Endometrium (tissue), 2 donors: ENCODE data around the gene PGRMC2.

Experiments
- FAIRE-seq: peaks from 2 replicates; lab custom pipeline; 2012; peaks lifted over from hg19 to GRCh38; lab: Jason Lieb, UNC
- donor health status: control.
- donor health status: control.

Gene PGRMC2

GRCh38 chr4:128298852-128299251 lies 11.2 kb upstream of the PGRMC2 start:
- FAIRE-seq, result no peak

DNA sequence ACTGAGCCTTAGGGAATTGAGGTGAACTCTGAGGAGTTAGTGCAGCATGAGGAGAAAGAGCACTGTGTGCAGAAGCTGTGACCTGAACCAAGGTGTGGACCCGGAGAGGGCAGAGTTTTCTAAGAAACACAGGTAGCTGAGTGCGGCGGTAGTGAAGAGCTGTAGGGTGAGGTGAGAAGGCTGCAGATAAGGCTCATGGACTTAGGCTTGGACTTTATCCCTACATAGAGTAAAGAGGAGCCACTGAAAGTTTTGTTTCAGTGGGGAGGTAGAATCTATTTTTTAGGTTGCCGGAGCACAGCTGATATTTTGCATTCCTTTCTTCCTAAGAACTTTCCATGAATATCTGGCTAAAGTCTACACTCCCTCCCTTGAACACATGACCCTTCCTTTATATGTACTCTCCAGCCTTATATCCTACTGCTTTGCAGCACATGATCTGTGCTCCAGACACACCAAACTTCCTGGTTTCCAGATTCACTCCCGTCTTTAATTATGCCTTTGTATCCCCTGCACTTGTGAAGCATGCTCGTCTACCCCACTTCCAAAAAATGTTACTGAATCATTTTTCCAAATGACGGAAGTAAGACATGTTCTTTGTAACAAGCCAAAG lies 10.6 kb upstream of the PGRMC2 start:
- no peak for FAIRE-seq

DNA sequence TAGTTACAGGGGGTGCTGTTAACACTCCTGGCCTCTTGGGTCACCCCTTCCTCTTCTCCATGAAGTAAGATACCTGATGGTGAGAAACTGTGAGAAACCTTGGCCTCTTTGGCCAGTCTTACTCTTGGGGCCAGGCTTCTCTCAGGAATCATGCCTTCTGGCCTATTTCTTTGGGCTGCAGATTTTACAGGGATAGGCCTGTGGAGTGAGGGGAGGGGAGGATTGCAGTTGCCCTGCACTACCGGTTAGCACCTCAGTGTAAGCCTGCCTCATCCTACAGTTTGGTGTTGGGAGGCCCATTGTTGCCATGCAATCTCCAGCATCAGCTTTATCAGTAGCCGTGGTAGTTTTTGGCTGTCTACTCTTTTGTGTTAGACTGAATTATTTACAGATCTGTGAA lies 7.6 kb upstream of the PGRMC2 start:
- FAIRE-seq, result no peak

DNA sequence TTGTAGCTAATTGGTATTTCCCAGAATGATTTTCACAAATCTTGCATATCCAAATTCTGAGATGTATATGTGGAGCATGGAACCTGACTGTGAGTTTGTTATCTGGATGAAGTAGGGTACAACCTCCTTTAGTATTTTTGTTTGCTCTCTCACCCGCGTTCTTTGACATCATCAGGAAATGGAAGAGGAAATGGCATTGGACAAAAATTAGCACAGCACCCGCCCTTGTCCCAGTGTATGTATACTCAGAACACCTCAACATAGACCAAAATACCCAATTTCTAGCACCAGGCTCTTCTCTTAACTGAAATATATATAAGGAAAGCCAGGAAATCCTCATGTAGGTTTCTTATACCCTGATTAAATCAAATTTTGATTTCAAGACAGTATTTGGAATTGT lies 6.9 kb upstream of the PGRMC2 start:
- no peak for FAIRE-seq

DNA sequence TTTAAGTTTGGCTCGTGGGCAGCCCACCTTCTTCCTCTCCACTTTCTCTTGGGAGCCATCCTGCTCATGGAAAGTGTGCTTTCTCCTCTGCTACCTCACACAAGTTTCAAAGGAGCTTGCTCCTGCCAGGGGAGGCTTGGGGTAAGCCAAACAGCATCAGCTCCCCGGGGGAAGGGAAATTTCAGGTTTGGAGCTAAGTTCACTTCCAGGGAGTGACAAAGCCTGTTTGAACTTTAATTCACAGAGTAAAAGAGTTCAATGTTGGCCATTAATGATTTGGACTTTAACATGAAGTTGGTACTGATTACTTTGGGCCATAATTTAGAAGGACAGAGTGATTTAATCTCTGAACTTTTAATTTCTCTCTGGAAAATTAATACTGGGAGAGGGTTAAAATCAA lies 4.7 kb upstream of the PGRMC2 start:
- FAIRE-seq, result no peak

DNA sequence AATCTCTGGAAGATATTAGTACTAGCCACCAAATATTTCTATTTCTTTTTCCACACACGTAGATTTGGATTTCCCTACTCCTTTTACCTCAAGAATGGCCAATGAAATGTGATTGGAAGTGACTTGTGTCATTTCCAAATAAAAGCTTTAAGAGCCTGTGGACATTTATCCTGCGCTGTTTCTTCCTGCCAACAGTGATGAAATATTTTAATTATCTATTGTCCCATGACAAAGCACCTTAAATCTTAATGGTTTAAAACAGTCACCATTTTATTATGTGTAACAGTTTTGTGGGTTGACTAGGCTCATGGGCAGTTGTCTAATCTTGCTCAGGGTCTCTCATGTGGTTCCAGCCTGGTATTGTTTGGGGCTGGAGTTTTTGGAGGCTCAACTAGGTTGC lies 3.5 kb upstream of the PGRMC2 start:
- no peak for FAIRE-seq

- FAIRE-seq, result no peak
Observed at GRCh38 chr4:128290526-128290925, 2.9 kb upstream of the PGRMC2 start.

GRCh38 chr4:128289523-128290158 lies 2.0 kb upstream of the PGRMC2 start:
- FAIRE-seq, result no peak

DNA sequence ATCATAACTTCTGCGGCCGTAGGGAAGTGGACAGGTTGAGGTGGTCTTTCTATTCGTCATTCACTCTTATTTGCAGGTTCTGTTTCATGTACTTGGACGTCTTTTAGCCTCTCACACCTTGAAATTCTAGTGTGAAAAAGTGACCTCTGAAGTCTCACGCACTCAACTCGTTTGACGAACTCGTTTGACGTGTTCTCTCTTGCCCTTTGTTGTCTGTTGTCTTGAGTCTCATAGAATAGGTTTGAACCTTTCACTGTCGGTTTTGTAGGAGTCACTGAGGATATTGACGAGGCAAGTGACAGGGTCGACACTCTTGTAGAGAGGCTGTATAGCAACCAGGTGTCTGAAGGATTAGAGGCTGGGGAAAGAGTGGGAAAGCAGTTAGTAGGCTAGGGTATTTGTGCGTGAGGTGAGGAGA lies 1.1 kb upstream of the PGRMC2 start:
- no peak for FAIRE-seq

DNA sequence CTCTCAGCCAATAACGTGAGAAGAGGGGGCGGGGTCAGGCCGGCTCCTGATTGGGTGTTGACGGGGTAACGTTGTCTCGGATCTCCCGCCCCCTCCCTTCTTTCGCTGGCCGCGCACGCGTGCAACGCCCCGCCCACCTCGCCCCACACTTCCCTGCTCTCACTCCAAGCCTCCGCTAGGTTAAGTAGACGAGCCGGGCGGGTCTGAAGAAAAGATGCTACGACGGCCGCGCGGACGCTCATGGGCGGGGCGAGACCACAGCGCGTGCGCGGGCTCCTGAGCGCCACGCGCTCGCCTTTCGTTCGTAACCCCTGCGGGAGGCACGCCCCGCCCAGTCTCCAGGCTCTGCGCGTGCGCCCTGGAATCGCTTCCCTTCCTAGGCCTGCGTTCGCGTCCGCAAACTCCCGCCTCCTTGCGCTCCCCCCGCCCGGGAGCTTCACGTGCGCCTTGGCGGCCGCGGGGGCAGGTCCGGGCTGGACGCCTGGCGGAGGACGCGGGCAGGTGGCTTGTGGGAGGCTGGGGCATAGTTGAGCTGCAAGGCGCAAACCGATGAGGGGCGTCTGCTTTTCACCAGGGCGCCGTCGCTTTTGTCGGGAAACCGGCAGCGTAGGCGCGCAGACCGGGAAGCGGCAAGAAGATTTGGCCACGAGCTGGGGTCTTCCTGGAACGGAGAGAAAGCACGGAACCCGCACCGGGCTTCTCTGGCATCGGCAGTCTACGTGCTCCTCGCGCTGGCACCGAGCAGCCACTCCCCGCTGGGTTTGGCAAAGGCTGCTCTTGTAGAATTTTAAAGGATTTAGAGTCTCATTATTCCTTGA lies 467 bp upstream of the PGRMC2 start:
- peak; percentile 94 for FAIRE-seq

- FAIRE-seq, result no peak
Observed at GRCh38 chr4:128286474-128287058, 1.0 kb downstream of the PGRMC2 start.

GRCh38 chr4:128285085-128285997 lies 2.3 kb downstream of the PGRMC2 start:
- no peak for FAIRE-seq

GRCh38 chr4:128284317-128284716 lies 3.3 kb downstream of the PGRMC2 start:
- FAIRE-seq, result no peak

- FAIRE-seq, result no peak
Observed at GRCh38 chr4:128283071-128283470, 4.5 kb downstream of the PGRMC2 start.

DNA sequence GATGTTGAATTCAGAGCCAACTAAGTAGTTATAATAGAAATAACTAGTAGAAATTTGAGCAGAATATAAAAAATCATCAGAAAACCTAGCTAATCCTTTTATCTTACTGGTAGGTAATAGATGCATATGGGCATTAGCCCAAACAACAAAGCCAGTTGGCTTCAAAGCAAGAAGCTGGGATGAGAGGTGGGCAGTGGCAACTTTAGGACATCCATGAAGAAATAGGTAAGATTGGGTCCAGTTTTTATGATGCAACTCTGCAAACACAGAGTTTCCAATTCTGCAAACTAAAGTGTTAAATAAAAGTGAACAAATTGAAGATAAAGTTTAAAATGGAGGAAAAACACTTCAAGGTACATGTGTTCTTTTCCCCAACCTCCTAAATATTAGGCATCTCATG lies 5.1 kb downstream of the PGRMC2 start:
- FAIRE-seq, result no peak

DNA sequence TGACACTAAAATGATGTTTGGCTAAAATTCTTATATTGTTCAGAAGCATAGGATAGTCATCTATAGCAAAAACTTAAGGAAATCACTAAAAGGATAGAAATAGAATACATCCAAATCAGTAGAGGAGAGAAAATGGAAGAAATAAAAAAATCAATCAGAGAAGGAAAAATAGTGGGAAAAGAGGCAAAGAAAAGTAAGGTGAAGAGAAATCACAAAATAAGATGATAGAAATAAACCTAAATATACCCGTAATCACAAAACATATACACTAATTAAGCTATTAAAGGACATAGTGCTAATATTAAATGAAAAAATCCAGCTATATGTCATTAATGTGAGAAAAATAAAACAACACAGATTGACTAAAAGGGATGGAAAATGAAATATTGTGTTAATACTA lies 6.3 kb downstream of the PGRMC2 start:
- FAIRE-seq, result no peak

GRCh38 chr4:128279624-128280225 lies 7.9 kb downstream of the PGRMC2 start:
- no peak for FAIRE-seq

GRCh38 chr4:128277856-128278255 lies 9.8 kb downstream of the PGRMC2 start:
- FAIRE-seq, result no peak

DNA sequence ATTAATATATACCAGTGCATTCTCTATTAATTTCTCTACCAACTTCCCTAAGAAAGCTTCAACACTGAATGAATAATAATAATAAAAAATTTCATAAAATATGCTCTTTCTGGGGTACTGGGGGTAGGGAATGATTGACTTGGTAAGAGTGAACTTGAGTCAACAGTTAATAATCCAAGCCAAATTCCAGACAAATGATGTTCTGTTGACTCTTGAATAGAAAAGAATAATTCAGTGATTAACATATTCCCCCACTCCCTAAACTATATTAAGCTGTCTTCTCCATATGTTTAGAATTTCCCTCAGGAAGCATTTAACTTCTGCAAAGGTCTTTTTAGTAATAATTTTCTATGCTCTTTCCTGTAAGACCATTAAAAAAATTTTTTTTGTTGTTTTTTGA lies 12.3 kb downstream of the PGRMC2 start:
- no peak for FAIRE-seq

DNA sequence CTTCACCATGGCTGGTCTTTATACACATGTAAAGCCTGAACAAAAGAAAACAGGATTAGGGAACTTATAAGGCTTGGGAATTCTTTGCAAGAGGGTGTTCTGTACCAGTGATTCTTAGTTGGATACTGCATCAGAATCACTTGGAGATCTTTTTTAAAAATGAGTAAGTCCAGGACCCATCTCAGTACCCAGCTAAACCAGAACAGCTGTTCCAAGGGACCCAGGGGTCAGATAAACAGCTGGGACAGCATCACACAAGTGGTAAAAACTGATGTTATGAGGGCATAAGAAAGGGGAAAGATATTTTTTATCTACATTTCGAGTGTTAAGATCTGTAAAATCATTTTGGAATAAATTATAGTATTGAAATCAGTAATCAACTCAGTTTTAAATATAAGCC lies 16.1 kb downstream of the PGRMC2 start:
- no peak for FAIRE-seq

- no peak for FAIRE-seq
Observed at GRCh38 chr4:128268970-128269369, 18.6 kb downstream of the PGRMC2 start.

DNA sequence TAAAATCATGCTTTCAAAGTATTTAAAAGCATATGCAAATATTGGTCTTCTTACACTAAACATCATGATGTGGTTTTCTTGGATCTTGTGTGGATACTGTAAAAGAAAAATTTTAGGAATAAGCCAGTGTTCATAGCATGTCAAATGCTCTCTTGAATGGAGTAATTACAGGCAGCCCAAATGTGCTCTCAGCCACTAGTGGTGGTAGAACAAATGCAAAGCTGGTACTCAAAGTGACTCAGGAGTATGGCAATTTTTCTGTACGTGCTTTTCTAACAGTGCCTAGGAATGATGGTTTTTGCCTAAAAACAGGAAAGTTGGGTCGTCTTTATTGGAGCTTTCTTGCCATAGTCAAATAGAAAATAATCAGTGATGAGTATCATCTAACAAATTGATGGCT lies 19.9 kb downstream of the PGRMC2 start:
- no peak for FAIRE-seq
